K562 (cell line): ENCODE measurements around the gene UBXN10. TPM values are rescaled to one million over a fixed set of nuclear protein-coding genes. Genes with fewer than 3 reads are reported as not detected.

Experiments
- ATAC-seq: fragments of 200-7000 bp; cut with Tn5 transposase; 3 replicates; pipeline ENCODE4 v1.9.1; 2020; ENCODE audit warnings: moderate library complexity
- BruUV-seq: library from RNA; stranded (reverse); fragments of 400-500 nt; replicated peaks from 2 replicates; lab custom pipeline; 2021; lab: Mats Ljungman, UMichigan
- CTCF ChIA-PET: fragments of 300-600 bp; formaldehyde crosslinking; extraction: SDS; loops from one replicate; lab custom pipeline; 2021; ENCODE audit warnings: low intra/inter-chr PET ratio; lab: Yijun Ruan, JAX
- POLR2A ChIA-PET: fragments of 300-600, 350-650 bp; sonication (Branson Sonifier 250); formaldehyde crosslinking; extraction: SDS; loops from one replicate; lab custom pipeline; 2021; ENCODE audit warnings: antibody characterized with exemption, inconsistent platforms; lab: Yijun Ruan, JAX
- DNase-seq, 4 experiments: peaks; one replicate each; pipeline versions ENCODE4 v3.0.0 to v3.0.0-alpha.2; 2011 to 2018; ENCODE audit warnings: low spot score in 3 of 4, mixed read lengths in 3 of 4; ENCODE audit errors: extremely low read depth in 1 of 4
- FAIRE-seq: peaks from 2 replicates; lab custom pipeline; 2011; peaks lifted over from hg19 to GRCh38; lab: Jason Lieb, UNC
- H2AFZ ChIP-seq: 2 replicates; pipeline ENCODE4 v1.6.0; 2011; ENCODE audit warnings: low read depth, low read length, control low read depth, inconsistent platforms
- H3K27ac ChIP-seq: fragments of 200-600 bp; 3 replicates; pipeline ENCODE4 v1.8.0; 2011; ENCODE audit warnings: low read depth, mild to moderate bottlenecking, control low read depth, inconsistent platforms, low read length, moderate library complexity, mixed read lengths; ENCODE audit errors: extremely low read depth
- H3K27me3 ChIP-seq, 2 experiments: fragments of 300-600 bp in 1 of 2; 2 replicates in 1 of 2; 3 replicates in 1 of 2; pipeline versions ENCODE4 v1.6.0 to v1.8.0; 2011; ENCODE audit warnings: inconsistent platforms in 2 of 2, low read length in 2 of 2, mild to moderate bottlenecking in 1 of 2, mixed read lengths in 1 of 2, moderate library complexity in 1 of 2; ENCODE audit not compliant: control insufficient read depth in 2 of 2, insufficient read depth in 2 of 2
- H3K36me3 ChIP-seq: fragments of 300-600 bp; 3 replicates; pipeline ENCODE4 v1.8.0; 2011; ENCODE audit warnings: mild to moderate bottlenecking, low read length, inconsistent platforms; ENCODE audit not compliant: control insufficient read depth, insufficient read depth
- H3K4me1 ChIP-seq, 2 experiments: fragments of 200-600 bp in 1 of 2; replicated peaks in 1 of 2; 2 replicates in 1 of 2; 3 replicates in 1 of 2; pipeline versions ENCODE4 v1.5.1 to v1.8.0; 2011; ENCODE audit warnings: inconsistent platforms in 2 of 2, low read length in 2 of 2, mild to moderate bottlenecking in 1 of 2, mixed read lengths in 1 of 2, moderate library complexity in 1 of 2; ENCODE audit not compliant: control insufficient read depth in 2 of 2, insufficient read depth in 2 of 2
- H3K4me2 ChIP-seq: 2 replicates; pipeline ENCODE4 v1.6.1; 2011; ENCODE audit warnings: low read length, control low read depth, inconsistent platforms, mixed read lengths; ENCODE audit not compliant: insufficient read depth
- H3K4me3 ChIP-seq: fragments of 200-600 bp; sonication (generic), shearing (Covaris generic); 2 replicates; pipeline ENCODE4 v1.5.1; 2016; ENCODE audit warnings: control low read depth, inconsistent platforms
- H3K79me2 ChIP-seq: fragments of 200-600 bp; 3 replicates; pipeline ENCODE4 v1.8.0; 2011; ENCODE audit warnings: low read length, inconsistent platforms; ENCODE audit not compliant: control insufficient read depth, insufficient read depth
- H3K9ac ChIP-seq, 2 experiments: 2 replicates each; pipeline versions ENCODE4 v1.6.0 to v1.6.1; 2011; ENCODE audit warnings: low read depth in 2 of 2, low read length in 2 of 2, control low read depth in 1 of 2, inconsistent platforms in 1 of 2, mild to moderate bottlenecking in 1 of 2, mixed read lengths in 1 of 2; ENCODE audit not compliant: insufficient read depth in 1 of 2
- H3K9me1 ChIP-seq: one replicate; pipeline ENCODE4 v1.6.0; 2011; ENCODE audit warnings: inconsistent platforms, mild to moderate bottlenecking, low read length, moderate library complexity; ENCODE audit not compliant: control insufficient read depth, insufficient read depth
- H3K9me3 ChIP-seq: replicated peaks from 2 replicates; pipeline ENCODE4 v1.5.1; 2011; ENCODE audit warnings: low read depth, low read length, inconsistent platforms; ENCODE audit not compliant: control insufficient read depth, insufficient read depth
- H4K20me1 ChIP-seq: replicated peaks from 2 replicates; pipeline ENCODE4 v1.6.1; 2011; ENCODE audit warnings: low read length, inconsistent platforms, mixed read lengths; ENCODE audit not compliant: control insufficient read depth, insufficient read depth
- E4F1 ChIP-seq: fragments of 250-450 bp; sonication (Bioruptor Pico); IDR thresholded peaks from 2 replicates; pipeline ENCODE4 v1.5.0; 2021; ENCODE audit warnings: mild to moderate bottlenecking, borderline replicate concordance
- NCOA6 ChIP-seq: fragments of 450-650 bp; IDR thresholded peaks from 2 replicates; pipeline ENCODE4 v1.6.1; 2017; ENCODE audit warnings: mild to moderate bottlenecking
- PCBP2 ChIP-seq: fragments of 200-400 bp; formaldehyde crosslinking; IDR thresholded peaks from 2 replicates; pipeline ENCODE4 v1.6.1; 2018; ENCODE audit warnings: low read length, low read depth, mild to moderate bottlenecking, moderate library complexity; ENCODE audit not compliant: poor library complexity, severe bottlenecking
- SP2 ChIP-seq: IDR thresholded peaks from 2 replicates; pipeline ENCODE4 v1.6.1; 2011; ENCODE audit warnings: mild to moderate bottlenecking, low read depth, low read length, moderate library complexity; ENCODE audit not compliant: poor library complexity, severe bottlenecking; ENCODE audit errors: extremely low read depth
- TBL1XR1 ChIP-seq, 2 experiments: IDR thresholded peaks; 2 replicates each; pipeline ENCODE4 v1.6.1; 2012; ENCODE audit warnings: improper control_type of control experiment in 2 of 2, low read length in 2 of 2, mild to moderate bottlenecking in 1 of 2
- ZBTB8A ChIP-seq: fragments of 450-650 bp; IDR thresholded peaks from 2 replicates; pipeline ENCODE4 v1.6.1; 2018; ENCODE audit warnings: mild to moderate bottlenecking, moderate library complexity; ENCODE audit not compliant: partially characterized antibody
- ZNF436 ChIP-seq: fragments of 250-450, 450-650 bp; sonication (Bioruptor Pico); formaldehyde crosslinking; IDR thresholded peaks from 2 replicates; pipeline ENCODE4 v1.7.0; 2020; ENCODE audit warnings: mild to moderate bottlenecking
- ZNF551 ChIP-seq: fragments of 250-450 bp; sonication (Bioruptor Pico); IDR thresholded peaks from 2 replicates; pipeline ENCODE4 v1.5.0; 2021; ENCODE audit warnings: mild to moderate bottlenecking, moderate library complexity
- WGBS: fragments of 100-300 bp; shearing (Covaris generic); methylation state at CpG from one replicate; pipeline ENCODE4 v1.1.6; 2016; ENCODE audit warnings: low coverage, mixed read lengths; ENCODE audit not compliant: insufficient coverage; ENCODE audit errors: missing lambda C conversion rate; 5-methylcytosine and 5-hydroxymethylcytosine counted together
- in situ Hi-C: fragments of 300-500 bp; cut with MboI; formaldehyde crosslinking; loops from 4 replicates; pipeline ENCODE4 v1.15.0; 2018; ENCODE audit warnings: inconsistent platforms, mixed read lengths
- intact Hi-C: fragments of 100-400 bp; cut with micrococcal nuclease; formaldehyde crosslinking; loops from 2 replicates; pipeline ENCODE4 v1.14.2; 2022
- polyA plus RNA-seq, 8 experiments: library from polyadenylated mRNA; depleted of rRNA in 4 of 8; stranded (reverse) in 5 of 8; unstranded in 3 of 8; fragments of >200 nt; fragmentation: Nextera tagmentation in 2 of 8; fragmentation: Illumina TruSeq in 1 of 8; extraction: Ambion mirVana in 2 of 8; extraction: Trizol in 1 of 8; gene quantifications; 2 replicates each; pipeline versions ENCODE4 v1.2.1 to v1.2.3, GENCODE V29; 2011 to 2014; ENCODE audit warnings: inconsistent platforms in 1 of 8, missing spikeins in 1 of 8
- total RNA-seq, 7 experiments: library from RNA; depleted of rRNA in 6 of 7; stranded (reverse); fragments of >200 nt in 6 of 7; fragmentation: Illumina TruSeq in 2 of 7; extraction: Trizol in 2 of 7; gene quantifications; 2 replicates each; pipeline versions ENCODE4 v1.2.1 to v1.2.3, GENCODE V29; 2011 to 2021; ENCODE audit warnings: low replicate concordance in 1 of 7
- TF ChIP-seq, protein P1 (sequence below), 2 experiments: fragments of 450-650 bp in 1 of 2; sonication (generic) in 1 of 2; formaldehyde crosslinking in 1 of 2; IDR thresholded peaks; 2 replicates each; pipeline versions ENCODE4 v1.7.1 to v1.9.0; 2016 to 2022; ENCODE audit warnings: inconsistent platforms in 1 of 2, mild to moderate bottlenecking in 1 of 2, missing genetic modification reagents in 1 of 2

The UBXN10 gene
- total and polyA plus RNA-seq, 9 of the 15 experiments (the other 6 are each of a cell fraction or from before 2014, with no cell fraction given): 10.7 to 17.7 (median 13.6) TPM

DNA sequence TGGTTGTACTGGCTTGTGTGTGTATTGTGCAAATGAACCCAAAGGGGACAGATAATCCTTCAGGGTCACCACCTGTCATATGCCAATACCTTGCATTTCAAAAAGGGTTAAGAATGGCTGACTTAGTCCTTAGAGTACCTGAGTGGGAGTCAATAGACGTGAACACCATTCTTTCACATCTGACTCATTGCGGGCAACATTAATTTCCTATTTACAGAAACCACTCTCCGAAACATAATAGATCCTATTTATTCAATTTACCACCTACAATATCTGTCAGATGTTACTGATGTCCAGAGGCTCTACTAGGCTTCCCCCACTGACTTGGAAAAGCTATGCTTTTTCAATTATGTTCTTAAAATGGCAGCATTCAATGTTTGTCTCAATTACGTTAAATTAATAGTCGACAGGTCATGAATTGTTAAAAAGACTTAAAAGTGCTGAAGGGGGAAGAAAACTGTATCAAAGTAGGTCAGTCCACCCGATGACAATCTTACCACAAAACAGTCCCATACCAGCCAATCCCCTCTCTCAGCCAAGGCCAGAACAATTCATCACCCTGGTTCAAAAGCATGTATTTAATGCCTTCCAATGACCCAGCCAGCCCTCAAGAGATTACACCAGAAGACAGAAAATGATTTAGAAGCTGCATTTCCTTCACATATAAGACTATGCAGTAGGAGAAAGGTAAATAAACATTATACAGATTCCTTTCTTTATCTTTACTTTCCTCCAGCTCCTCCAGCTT, 49.1 kb downstream of the UBXN10 start:
- H4K20me1 ChIP-seq: no peaks in the 10 kb centered on the region; the same call in 1 of the 2 replicates
- no peaks in the 10 kb centered on the region for H3K4me1 ChIP-seq
- in situ Hi-C loops: no loop called here
- no peak overlapping the region for H3K9ac ChIP-seq
- ATAC-seq (no peak), DNase-seq (no peak), FAIRE-seq (no peak)
- POLR2A ChIA-PET: no interaction called here
- no peaks in the 10 kb centered on the region for H3K9me1 ChIP-seq
- H3K36me3 ChIP-seq: no peaks in the 10 kb centered on the region
- H3K4me3 ChIP-seq: no peak overlapping the region
- no TSS peak for BruUV-seq
- 2% methylated on average over 6 of the region's 6 CpGs for WGBS
- H2AFZ ChIP-seq: no peak overlapping the region
- CTCF ChIA-PET: interaction anchor here (0.6 kb wide), 1 partner anchor 54 kb away, joined by 3 read pairs; no protein-coding TSS in a partner anchor
- no peaks in the 10 kb centered on the region for H3K9me3 ChIP-seq
- no peaks in the 10 kb centered on the region for H3K79me2 ChIP-seq
- H3K27ac ChIP-seq: no peak overlapping the region
- peaks cover 37 to 39% of the 10 kb centered on the region in 2 experiments; a peak in 4 of 5 replicates for H3K27me3 ChIP-seq
- H3K4me2 ChIP-seq: no peak overlapping the region
- intact Hi-C loops: no loop called here
- TF ChIP-seq NCOA6 (no peak), ZNF436 (CRISPR knock-in tag) (no peak), TBL1XR1 (IDR thresholded peaks at IDR 0.05; ENCODE audit: low read length in 2 of 2) (no peak), SP2 (no peak), E4F1 (no peak), PCBP2 (no peak), ZBTB8A (no peak), ZNF551 (CRISPR knock-in tag) (no peak)
- TF ChIP-seq, protein P1, sequence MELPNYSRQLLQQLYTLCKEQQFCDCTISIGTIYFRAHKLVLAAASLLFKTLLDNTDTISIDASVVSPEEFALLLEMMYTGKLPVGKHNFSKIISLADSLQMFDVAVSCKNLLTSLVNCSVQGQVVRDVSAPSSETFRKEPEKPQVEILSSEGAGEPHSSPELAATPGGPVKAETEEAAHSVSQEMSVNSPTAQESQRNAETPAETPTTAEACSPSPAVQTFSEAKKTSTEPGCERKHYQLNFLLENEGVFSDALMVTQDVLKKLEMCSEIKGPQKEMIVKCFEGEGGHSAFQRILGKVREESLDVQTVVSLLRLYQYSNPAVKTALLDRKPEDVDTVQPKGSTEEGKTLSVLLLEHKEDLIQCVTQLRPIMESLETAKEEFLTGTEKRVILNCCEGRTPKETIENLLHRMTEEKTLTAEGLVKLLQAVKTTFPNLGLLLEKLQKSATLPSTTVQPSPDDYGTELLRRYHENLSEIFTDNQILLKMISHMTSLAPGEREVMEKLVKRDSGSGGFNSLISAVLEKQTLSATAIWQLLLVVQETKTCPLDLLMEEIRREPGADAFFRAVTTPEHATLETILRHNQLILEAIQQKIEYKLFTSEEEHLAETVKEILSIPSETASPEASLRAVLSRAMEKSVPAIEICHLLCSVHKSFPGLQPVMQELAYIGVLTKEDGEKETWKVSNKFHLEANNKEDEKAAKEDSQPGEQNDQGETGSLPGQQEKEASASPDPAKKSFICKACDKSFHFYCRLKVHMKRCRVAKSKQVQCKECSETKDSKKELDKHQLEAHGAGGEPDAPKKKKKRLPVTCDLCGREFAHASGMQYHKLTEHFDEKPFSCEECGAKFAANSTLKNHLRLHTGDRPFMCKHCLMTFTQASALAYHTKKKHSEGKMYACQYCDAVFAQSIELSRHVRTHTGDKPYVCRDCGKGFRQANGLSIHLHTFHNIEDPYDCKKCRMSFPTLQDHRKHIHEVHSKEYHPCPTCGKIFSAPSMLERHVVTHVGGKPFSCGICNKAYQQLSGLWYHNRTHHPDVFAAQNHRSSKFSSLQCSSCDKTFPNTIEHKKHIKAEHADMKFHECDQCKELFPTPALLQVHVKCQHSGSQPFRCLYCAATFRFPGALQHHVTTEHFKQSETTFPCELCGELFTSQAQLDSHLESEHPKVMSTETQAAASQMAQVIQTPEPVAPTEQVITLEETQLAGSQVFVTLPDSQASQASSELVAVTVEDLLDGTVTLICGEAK (IDR thresholded peaks at IDR 0.05): no peak
- TF ChIP-seq, protein P1 (CRISPR knock-in tag; IDR thresholded peaks at IDR 0.05): no peak
